RWPE1 (cell line): ENCODE measurements around the gene TIMM17B.

Experiments used
- CTCF ChIA-PET: fragments of 350-600 bp; sonication (Branson Sonifier 250); formaldehyde crosslinking; extraction: SDS; loops from one replicate; lab custom pipeline; 2021; lab: Yijun Ruan, JAX
- POLR2A ChIA-PET: fragments of 400-600 bp; formaldehyde crosslinking; extraction: SDS; loops from one replicate; lab custom pipeline; 2020; ENCODE audit warnings: antibody characterized with exemption; ENCODE audit not compliant: low non-redundant PET; lab: Yijun Ruan, JAX
- DNase-seq: peaks from one replicate; pipeline ENCODE4 v3.0.0; 2012; ENCODE audit warnings: low spot score
- H3K27ac ChIP-seq: fragments of 450-650 bp; 2 replicates; pipeline ENCODE4 v1.5.1; 2017
- CTCF ChIP-seq: fragments of 450-650 bp; conservative IDR thresholded peaks from 2 replicates; pipeline ENCODE4 v1.5.1; 2017; ENCODE audit warnings: low read depth, mild to moderate bottlenecking

Gene TIMM17B

GRCh38 chrX:48927736-48928382, 30.3 kb upstream of the TIMM17B start:
- TF ChIP-seq CTCF, result no peak
- no peak for DNase-seq
- ChIA-PET POLR2A (no interaction called here), CTCF (no interaction called here)
- no peak overlapping the region for H3K27ac ChIP-seq

DNA sequence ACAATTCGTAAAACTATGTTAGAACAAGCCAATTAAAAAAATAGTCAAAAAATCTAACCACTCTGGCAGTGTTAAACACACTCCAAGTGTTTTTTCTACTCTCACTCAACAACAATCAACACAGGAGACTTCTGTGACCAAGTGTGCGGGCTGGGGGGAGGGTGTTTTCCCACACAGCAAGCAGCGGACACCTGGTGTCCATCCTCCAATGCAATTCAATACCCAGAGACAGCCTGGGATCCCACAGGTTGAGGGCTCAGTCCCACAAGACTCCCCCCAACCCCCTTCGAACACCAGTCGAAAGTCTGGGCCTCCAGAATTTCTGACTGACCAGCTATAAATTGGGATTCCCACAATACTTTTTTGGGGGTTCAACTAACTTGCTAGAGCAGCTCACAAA, 29.6 kb upstream of the TIMM17B start:
- ChIA-PET CTCF (no interaction called here), POLR2A (no interaction called here)
- no peak for TF ChIP-seq CTCF
- no peak overlapping the region for H3K27ac ChIP-seq
- no peak for DNase-seq

DNA sequence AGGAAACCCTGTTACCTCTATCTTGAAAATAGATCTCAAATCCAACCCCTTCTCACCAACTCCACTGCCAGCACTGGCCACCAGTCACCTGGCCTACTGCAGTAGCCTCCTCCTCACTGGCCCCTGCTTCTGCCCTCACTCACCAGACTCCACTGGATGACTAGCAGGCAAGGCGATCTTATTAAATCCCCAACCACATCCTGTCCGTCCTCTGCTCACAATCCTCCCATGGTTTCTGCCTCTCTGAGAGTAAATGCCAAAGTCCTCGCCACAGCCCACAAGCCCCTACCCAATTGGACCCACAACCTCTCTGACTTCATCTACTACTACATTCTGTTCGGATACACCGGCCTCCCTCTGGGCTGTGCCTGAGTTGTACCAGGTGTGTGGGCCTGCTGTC, 26.7 kb upstream of the TIMM17B start:
- TF ChIP-seq CTCF, result no peak
- DNase-seq, result no peak
- H3K27ac ChIP-seq, result no peak overlapping the region
- CTCF ChIA-PET, result no interaction called here
- POLR2A ChIA-PET, result no interaction called here

DNA sequence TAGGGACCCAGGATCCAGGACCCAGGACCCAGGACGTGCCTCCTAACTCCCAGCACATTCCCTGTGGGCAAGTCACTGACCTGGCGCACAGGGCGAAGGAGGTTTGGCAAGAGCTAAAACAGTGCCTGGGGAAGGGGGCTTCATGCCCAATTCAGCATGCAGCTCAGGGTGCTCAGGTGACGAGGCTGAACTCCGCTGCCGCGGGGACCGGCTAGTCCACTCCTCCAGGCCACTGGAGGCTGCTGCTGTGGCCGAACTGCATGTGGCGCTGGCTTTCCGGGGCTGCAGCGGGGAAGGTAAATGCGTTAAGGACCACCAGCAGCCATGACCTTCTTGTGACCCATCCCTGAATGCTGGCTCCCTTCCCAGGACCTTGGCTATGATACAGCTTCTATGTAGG, 26.2 kb upstream of the TIMM17B start:
- H3K27ac ChIP-seq, result no peak overlapping the region
- ChIA-PET CTCF (no interaction called here), POLR2A (no interaction called here)
- DNase-seq, result no peak
- TF ChIP-seq CTCF, result no peak

- POLR2A ChIA-PET, result no interaction called here
- H3K27ac ChIP-seq, result peak overlapping the region; percentile 85; the same call in 1 of the 2 replicates
- TF ChIP-seq CTCF, result no peak
- DNase-seq, result no peak
- CTCF ChIA-PET, result interaction anchor here (0.6 kb wide), 1 partner anchor 97 kb away, joined by 3 read pairs; no protein-coding TSS in a partner anchor
Observed at GRCh38 chrX:48920718-48921104, 23.1 kb upstream of the TIMM17B start.

- CTCF ChIA-PET, result interaction anchor here (0.6 kb wide), 1 partner anchor 98 kb away, joined by 3 read pairs; no protein-coding TSS in a partner anchor
- peak overlapping the region; percentile 85 for H3K27ac ChIP-seq
- no peak for DNase-seq
Observed at GRCh38 chrX:48919947-48920717, 22.6 kb upstream of the TIMM17B start.

More at GRCh38 chrX:48919947-48920717, 22.6 kb upstream of the TIMM17B start:
- POLR2A ChIA-PET, result no interaction called here
- no peak for TF ChIP-seq CTCF
